ENCODE data around the gene CDCA8. TPM values are rescaled to one million over a fixed set of nuclear protein-coding genes. Genes with fewer than 3 reads are reported as not detected.

CDCA8 gene
- total RNA-seq, 1 experiment from 2014 or later = 51.7 TPM

DNA sequence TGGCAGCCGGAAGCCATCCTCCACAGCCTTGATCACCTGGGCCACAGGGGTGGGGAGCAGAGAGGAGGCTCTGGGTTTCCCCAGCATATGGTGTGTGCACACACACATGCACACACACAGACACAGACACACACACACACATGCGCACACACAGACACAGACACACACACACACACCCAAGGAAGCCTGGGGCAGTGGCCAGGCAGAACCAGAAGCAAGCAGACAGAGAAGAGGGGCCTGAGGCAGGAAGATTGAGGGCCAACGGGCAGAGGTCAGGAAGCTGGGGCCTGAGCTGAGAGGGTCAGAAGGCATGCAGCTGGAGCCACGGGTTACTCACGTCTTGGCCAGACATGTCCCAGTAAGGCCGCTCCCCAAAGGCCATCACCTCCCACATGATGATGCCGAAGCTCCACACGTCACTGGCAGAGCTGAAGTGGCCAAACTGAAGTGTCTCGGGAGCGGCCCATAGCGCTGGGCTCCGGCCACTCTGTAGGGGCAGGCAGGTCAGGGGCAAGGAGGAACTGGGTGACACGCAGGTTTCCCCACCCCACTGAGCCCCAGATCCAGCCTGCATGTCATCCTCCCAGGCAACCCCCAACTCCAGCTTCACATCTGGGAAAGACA, 27.4 kb downstream of the CDCA8 start:
- BruUV-seq (replicated peaks) = no TSS peak
- POLR2A ChIA-PET = no interaction called here

More for the DNA sequence above, 27.4 kb downstream of the CDCA8 start:
- ATAC-seq = no peak
- intact Hi-C loops (cut with micrococcal nuclease) = no loop called here
- H3K4me3 ChIP-seq (replicated peaks in 1 of 2; ENCODE audit: low read depth in 1 of 2, low read length in 2 of 2) = no peak overlapping the region
- no peak overlapping the region for H2AFZ ChIP-seq (ENCODE audit: low read depth, low read length, poor library complexity, severe bottlenecking)
- no peaks in the 10 kb centered on the region for H4K20me1 ChIP-seq (ENCODE audit: insufficient read depth)
- no peaks in the 10 kb centered on the region for H3K9me2 ChIP-seq (ENCODE audit: insufficient read depth)
- no peaks in the 10 kb centered on the region for H3K79me2 ChIP-seq (ENCODE audit: insufficient read depth, low read length)
- no peaks in the 10 kb centered on the region for H3K36me3 ChIP-seq (ENCODE audit: control insufficient read depth in 1 of 2, insufficient read depth in 2 of 2, low read length in 2 of 2)
- no peaks in the 10 kb centered on the region for H3K27me3 ChIP-seq (ENCODE audit: insufficient read depth, low read length)
- ChIA-PET RAD21 (ENCODE audit: low non-redundant PET in 1 of 2, low total read pairs in 2 of 2, uncharacterized antibody in 2 of 2, unreplicated experiment in 2 of 2) (no interaction called here), CTCF (no interaction called here)
- H3K9ac ChIP-seq (ENCODE audit: low read length) = no peak overlapping the region
- H3K4me2 ChIP-seq (ENCODE audit: low read length) = no peak overlapping the region
- no peak overlapping the region for H3K27ac ChIP-seq (ENCODE audit: low read depth, low read length)
- DNase-seq (ENCODE audit: low read depth, low spot score) = no peak
- H3K9me3 ChIP-seq (ENCODE audit: control insufficient read depth in 1 of 2, insufficient read depth in 1 of 2, low read depth in 1 of 2, low read length in 2 of 2) = no peaks in the 10 kb centered on the region
- H3K4me1 ChIP-seq (ENCODE audit: control insufficient read depth in 1 of 2, insufficient read depth in 2 of 2, low read length in 2 of 2) = no peaks in the 10 kb centered on the region
- no peak for TF ChIP-seq CEBPB (IDR thresholded peaks at IDR 0.05; ENCODE audit: low read depth)
- no peak for TF ChIP-seq SRF (IDR thresholded peaks at IDR 0.05; ENCODE audit: low read depth)
- no peak for TF ChIP-seq ZNF274 (IDR thresholded peaks at IDR 0.05; ENCODE audit: low read depth, low read length)
- TF ChIP-seq ZFX (IDR thresholded peaks at IDR 0.05) = no peak
- no peak for TF ChIP-seq SIN3A (IDR thresholded peaks at IDR 0.05; ENCODE audit: low read depth)
- TF ChIP-seq POLR2A (IDR thresholded peaks at IDR 0.05; ENCODE audit: borderline replicate concordance, extremely low read depth, insufficient read depth, insufficient read length) = no peak
- TF ChIP-seq EZH2 (IDR thresholded peaks at IDR 0.05) = no peak
- TF ChIP-seq EZH2phosphoT487 (IDR thresholded peaks at IDR 0.05; ENCODE audit: borderline replicate concordance) = no peak
- no peak for TF ChIP-seq ELF1 (IDR thresholded peaks at IDR 0.05; ENCODE audit: borderline replicate concordance, low read depth)
- no peak for TF ChIP-seq FOSL1 (IDR thresholded peaks at IDR 0.05; ENCODE audit: low read depth)
- TF ChIP-seq, protein P1, sequence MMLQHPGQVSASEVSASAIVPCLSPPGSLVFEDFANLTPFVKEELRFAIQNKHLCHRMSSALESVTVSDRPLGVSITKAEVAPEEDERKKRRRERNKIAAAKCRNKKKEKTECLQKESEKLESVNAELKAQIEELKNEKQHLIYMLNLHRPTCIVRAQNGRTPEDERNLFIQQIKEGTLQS (IDR thresholded peaks at IDR 0.05) = no peak
- no peak for TF ChIP-seq RAD21 (IDR thresholded peaks at IDR 0.05; ENCODE audit: low read depth)
- TF ChIP-seq, protein P2, sequence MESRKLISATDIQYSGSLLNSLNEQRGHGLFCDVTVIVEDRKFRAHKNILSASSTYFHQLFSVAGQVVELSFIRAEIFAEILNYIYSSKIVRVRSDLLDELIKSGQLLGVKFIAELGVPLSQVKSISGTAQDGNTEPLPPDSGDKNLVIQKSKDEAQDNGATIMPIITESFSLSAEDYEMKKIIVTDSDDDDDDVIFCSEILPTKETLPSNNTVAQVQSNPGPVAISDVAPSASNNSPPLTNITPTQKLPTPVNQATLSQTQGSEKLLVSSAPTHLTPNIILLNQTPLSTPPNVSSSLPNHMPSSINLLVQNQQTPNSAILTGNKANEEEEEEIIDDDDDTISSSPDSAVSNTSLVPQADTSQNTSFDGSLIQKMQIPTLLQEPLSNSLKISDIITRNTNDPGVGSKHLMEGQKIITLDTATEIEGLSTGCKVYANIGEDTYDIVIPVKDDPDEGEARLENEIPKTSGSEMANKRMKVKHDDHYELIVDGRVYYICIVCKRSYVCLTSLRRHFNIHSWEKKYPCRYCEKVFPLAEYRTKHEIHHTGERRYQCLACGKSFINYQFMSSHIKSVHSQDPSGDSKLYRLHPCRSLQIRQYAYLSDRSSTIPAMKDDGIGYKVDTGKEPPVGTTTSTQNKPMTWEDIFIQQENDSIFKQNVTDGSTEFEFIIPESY (IDR thresholded peaks at IDR 0.05; ENCODE audit: extremely low read depth, insufficient replicate concordance, low read length) = no peak
- no peak for TF ChIP-seq EGR1 (IDR thresholded peaks at IDR 0.05; ENCODE audit: low read depth)
- TF ChIP-seq, protein P3, sequence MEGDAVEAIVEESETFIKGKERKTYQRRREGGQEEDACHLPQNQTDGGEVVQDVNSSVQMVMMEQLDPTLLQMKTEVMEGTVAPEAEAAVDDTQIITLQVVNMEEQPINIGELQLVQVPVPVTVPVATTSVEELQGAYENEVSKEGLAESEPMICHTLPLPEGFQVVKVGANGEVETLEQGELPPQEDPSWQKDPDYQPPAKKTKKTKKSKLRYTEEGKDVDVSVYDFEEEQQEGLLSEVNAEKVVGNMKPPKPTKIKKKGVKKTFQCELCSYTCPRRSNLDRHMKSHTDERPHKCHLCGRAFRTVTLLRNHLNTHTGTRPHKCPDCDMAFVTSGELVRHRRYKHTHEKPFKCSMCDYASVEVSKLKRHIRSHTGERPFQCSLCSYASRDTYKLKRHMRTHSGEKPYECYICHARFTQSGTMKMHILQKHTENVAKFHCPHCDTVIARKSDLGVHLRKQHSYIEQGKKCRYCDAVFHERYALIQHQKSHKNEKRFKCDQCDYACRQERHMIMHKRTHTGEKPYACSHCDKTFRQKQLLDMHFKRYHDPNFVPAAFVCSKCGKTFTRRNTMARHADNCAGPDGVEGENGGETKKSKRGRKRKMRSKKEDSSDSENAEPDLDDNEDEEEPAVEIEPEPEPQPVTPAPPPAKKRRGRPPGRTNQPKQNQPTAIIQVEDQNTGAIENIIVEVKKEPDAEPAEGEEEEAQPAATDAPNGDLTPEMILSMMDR (IDR thresholded peaks at IDR 0.05 in 2 of 3, conservative IDR thresholded peaks at IDR 0.05 in 1 of 3; ENCODE audit: borderline replicate concordance in 1 of 3, insufficient read depth in 1 of 3, low read depth in 2 of 3, low read length in 2 of 3) = no peak
- TF ChIP-seq TCF7L2 (IDR thresholded peaks at IDR 0.05; ENCODE audit: borderline replicate concordance, extremely low read depth, insufficient read depth, insufficient read length) = no peak
- TF ChIP-seq, protein P4, sequence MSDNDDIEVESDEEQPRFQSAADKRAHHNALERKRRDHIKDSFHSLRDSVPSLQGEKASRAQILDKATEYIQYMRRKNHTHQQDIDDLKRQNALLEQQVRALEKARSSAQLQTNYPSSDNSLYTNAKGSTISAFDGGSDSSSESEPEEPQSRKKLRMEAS (IDR thresholded peaks at IDR 0.05) = no peak
- no peak for TF ChIP-seq SP1 (IDR thresholded peaks at IDR 0.05; ENCODE audit: low read depth)
- TF ChIP-seq JUND (IDR thresholded peaks at IDR 0.05) = no peak
